Activated CD8-positive, alpha-beta memory T cell treated with anti-CD3 and anti-CD28 coated beads, Interleukin-2, amount 10 ng/mL, durations not matched to agents 7 days and 5 days (primary cell): ENCODE measurements around the gene RB1. TPM values are rescaled to one million over a fixed set of nuclear protein-coding genes. Genes with fewer than 3 reads are reported as not detected.
A peak's percentile ranks its signal among the peaks of the same experiment; 100 is the strongest.

Experiments used
- ATAC-seq: fragments of 150-1000 bp; cut with Tn5 transposase; one replicate; pipeline ENCODE4 v1.10.0; 2021; ENCODE audit warnings: moderate library complexity
- CTCF ChIA-PET: fragments of 350-600 bp; sonication (Branson Sonifier 250); formaldehyde crosslinking; loops from one replicate; lab custom pipeline; 2021; ENCODE audit warnings: antibody characterized with exemption; lab: Charles Lee
- DNase-seq: peaks from one replicate; pipeline ENCODE4 v3.0.0-alpha.2; 2020
- H3K27ac Mint-ChIP-seq: one replicate; pipeline ENCODE4 v1.8.0; 2021; ENCODE audit warnings: mild to moderate bottlenecking, mixed read lengths
- H3K27me3 Mint-ChIP-seq: one replicate; pipeline ENCODE4 v1.8.0; 2021; ENCODE audit warnings: mixed read lengths
- H3K36me3 Mint-ChIP-seq: one replicate; pipeline ENCODE4 v1.8.0; 2021; ENCODE audit warnings: mild to moderate bottlenecking, mixed read lengths
- H3K4me1 Mint-ChIP-seq: one replicate; pipeline ENCODE4 v1.8.0; 2021; ENCODE audit warnings: mixed read lengths
- H3K4me3 Mint-ChIP-seq: one replicate; pipeline ENCODE4 v1.8.0; 2021; ENCODE audit warnings: mild to moderate bottlenecking, moderate library complexity, mixed read lengths
- H3K9me3 Mint-ChIP-seq: one replicate; pipeline ENCODE4 v1.8.0; 2022; ENCODE audit warnings: low read depth, mixed read lengths
- total RNA-seq, 2 experiments: library from RNA; stranded (reverse); gene quantifications; one replicate each; pipeline ENCODE4 v1.2.3, GENCODE V29; 2021

RB1 gene
- total RNA-seq, 2 experiments from 2014 or later, result 49.2 to 55.7 TPM

DNA sequence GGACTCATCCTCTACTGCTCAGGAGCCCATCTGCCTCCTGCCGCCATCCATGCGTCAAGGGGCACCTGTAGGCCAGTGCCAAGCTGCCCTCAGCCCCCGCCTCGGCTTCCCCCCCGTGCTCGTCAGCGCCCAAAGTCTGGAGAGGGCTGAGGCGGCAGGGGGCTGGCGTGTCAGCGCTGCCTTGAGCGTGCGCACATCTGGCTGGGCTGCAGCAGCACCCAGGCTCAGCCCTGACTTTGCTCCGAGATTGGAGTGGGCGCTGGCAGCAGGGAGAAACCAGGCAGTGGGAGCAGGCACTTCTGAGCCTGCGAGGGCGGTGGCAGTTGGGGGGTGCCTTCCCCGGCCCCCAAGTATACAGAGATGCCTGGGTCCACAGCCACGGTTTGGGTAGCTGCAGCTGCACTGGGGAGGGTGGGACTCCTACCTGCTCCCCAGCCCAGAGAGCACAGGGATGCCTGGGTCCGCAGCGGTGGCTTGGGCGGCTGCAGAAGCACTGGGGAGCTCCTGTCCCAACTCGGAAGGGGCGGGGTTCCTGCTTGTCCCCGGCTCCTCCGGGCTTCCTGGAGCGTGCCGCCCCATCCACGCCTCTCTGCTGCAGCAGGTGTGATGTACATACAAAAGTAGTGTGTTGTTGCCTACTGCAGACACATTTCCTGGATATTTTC is 154.2 kb downstream of the RB1 start:
- CTCF ChIA-PET, result no interaction called here
- H3K27me3 Mint-ChIP-seq, result no peaks in the 10 kb centered on the region
- H3K4me1 Mint-ChIP-seq, result peaks cover 5% of the 10 kb centered on the region
- DNase-seq (no peak), ATAC-seq (no peak)
- peaks cover 6% of the 10 kb centered on the region for H3K9me3 Mint-ChIP-seq
- peaks cover 68% of the 10 kb centered on the region for H3K36me3 Mint-ChIP-seq
- no peak overlapping the region for H3K4me3 Mint-ChIP-seq
- no peak overlapping the region for H3K27ac Mint-ChIP-seq

GRCh38 chr13:48475230-48475629 is 171.7 kb downstream of the RB1 start:
- CTCF ChIA-PET, result interaction anchor here (2.0 kb wide), 1 partner anchor 105 kb away, joined by 6 read pairs; no protein-coding TSS in a partner anchor
- Mint-ChIP-seq H3K27ac (peak overlapping the region; percentile 1), H3K9me3 (no peaks in the 10 kb centered on the region), H3K4me1 (peaks cover 5% of the 10 kb centered on the region), H3K36me3 (peaks cover 58% of the 10 kb centered on the region), H3K4me3 (no peak overlapping the region), H3K27me3 (no peaks in the 10 kb centered on the region)
- no peak for DNase-seq
- no peak for ATAC-seq

GRCh38 chr13:48476215-48476614 is 172.7 kb downstream of the RB1 start:
- no peak overlapping the region for H3K27ac Mint-ChIP-seq
- H3K27me3 Mint-ChIP-seq, result no peaks in the 10 kb centered on the region
- H3K4me3 Mint-ChIP-seq, result no peak overlapping the region
- CTCF ChIA-PET, result no interaction called here
- H3K9me3 Mint-ChIP-seq, result no peaks in the 10 kb centered on the region
- peaks cover 62% of the 10 kb centered on the region for H3K36me3 Mint-ChIP-seq
- H3K4me1 Mint-ChIP-seq, result peaks cover 5% of the 10 kb centered on the region
- ATAC-seq, result no peak
- DNase-seq, result no peak

DNA sequence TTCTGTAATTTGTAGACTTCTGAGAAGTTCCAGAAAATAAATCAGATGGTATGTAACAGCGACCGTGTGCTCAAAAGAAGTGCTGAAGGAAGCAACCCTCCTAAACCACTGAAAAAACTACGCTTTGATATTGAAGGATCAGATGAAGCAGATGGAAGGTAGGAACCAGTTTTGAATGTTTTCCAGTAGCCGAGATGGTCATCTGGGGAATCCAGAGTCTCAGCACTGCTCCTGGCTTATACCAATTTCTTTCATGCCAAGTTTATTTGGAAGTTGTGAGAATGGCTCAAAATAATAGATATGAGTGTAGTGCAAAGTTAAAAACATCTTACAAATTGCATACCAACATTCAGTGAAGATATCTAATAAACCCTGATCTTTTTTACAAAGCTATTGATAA is 173.1 kb downstream of the RB1 start:
- no peak for ATAC-seq
- Mint-ChIP-seq H3K27me3 (no peaks in the 10 kb centered on the region), H3K4me1 (peaks cover 5% of the 10 kb centered on the region), H3K27ac (no peak overlapping the region), H3K36me3 (peaks cover 62% of the 10 kb centered on the region), H3K4me3 (no peak overlapping the region), H3K9me3 (no peaks in the 10 kb centered on the region)
- no peak for DNase-seq
- CTCF ChIA-PET, result no interaction called here

- Mint-ChIP-seq H3K4me3 (no peak overlapping the region), H3K36me3 (peaks cover 62% of the 10 kb centered on the region)
- ATAC-seq, result no peak
Observed at GRCh38 chr13:48477191-48477855, 173.8 kb downstream of the RB1 start.

GRCh38 chr13:48478391-48478790 is 174.8 kb downstream of the RB1 start:
- Mint-ChIP-seq H3K27me3 (no peaks in the 10 kb centered on the region), H3K27ac (no peak overlapping the region), H3K4me1 (peaks cover 5% of the 10 kb centered on the region), H3K4me3 (no peak overlapping the region), H3K36me3 (peaks cover 65% of the 10 kb centered on the region), H3K9me3 (no peaks in the 10 kb centered on the region)
- CTCF ChIA-PET, result no interaction called here
- no peak for ATAC-seq
- DNase-seq, result no peak

More at GRCh38 chr13:48477191-48477855, 173.8 kb downstream of the RB1 start:
- no peaks in the 10 kb centered on the region for H3K9me3 Mint-ChIP-seq
- no peak overlapping the region for H3K27ac Mint-ChIP-seq
- DNase-seq, result no peak
- H3K4me1 Mint-ChIP-seq, result peaks cover 5% of the 10 kb centered on the region
- CTCF ChIA-PET, result no interaction called here
- no peaks in the 10 kb centered on the region for H3K27me3 Mint-ChIP-seq

DNA sequence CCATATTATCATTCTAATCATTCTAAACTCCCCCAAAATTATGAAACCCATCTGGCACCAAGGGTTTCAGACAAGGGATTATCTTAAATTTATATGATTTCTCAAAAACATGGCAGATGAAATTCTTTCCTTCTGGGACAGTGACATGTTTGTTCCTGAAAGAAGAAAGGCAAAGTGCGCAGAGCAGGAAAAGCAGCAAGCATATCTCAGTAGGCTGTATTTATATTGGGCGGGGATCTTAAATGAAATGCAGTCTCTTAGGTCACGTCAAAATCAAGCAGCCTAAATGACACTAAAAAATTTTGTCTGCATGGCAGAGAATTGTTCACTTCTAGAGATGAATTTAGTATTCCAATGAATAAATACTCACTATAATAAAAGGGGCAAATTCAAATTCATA is 180.0 kb downstream of the RB1 start:
- peaks cover 2% of the 10 kb centered on the region for H3K9me3 Mint-ChIP-seq
- H3K36me3 Mint-ChIP-seq, result peaks cover 64% of the 10 kb centered on the region
- H3K4me1 Mint-ChIP-seq, result peaks cover 20% of the 10 kb centered on the region
- no peak overlapping the region for H3K27ac Mint-ChIP-seq
- no peaks in the 10 kb centered on the region for H3K27me3 Mint-ChIP-seq
- CTCF ChIA-PET, result interaction anchor here (1.0 kb wide), 1 partner anchor 33 kb away, joined by 3 read pairs; no protein-coding TSS in a partner anchor
- ATAC-seq (no peak), DNase-seq (no peak)
- no peak overlapping the region for H3K4me3 Mint-ChIP-seq

- peaks cover 67% of the 10 kb centered on the region for H3K36me3 Mint-ChIP-seq
- H3K27me3 Mint-ChIP-seq, result no peaks in the 10 kb centered on the region
- ATAC-seq (no peak), DNase-seq (no peak)
- H3K4me1 Mint-ChIP-seq, result peaks cover 37% of the 10 kb centered on the region
- no peak overlapping the region for H3K4me3 Mint-ChIP-seq
- H3K27ac Mint-ChIP-seq, result no peak overlapping the region
- H3K9me3 Mint-ChIP-seq, result peaks cover 2% of the 10 kb centered on the region
- CTCF ChIA-PET, result no interaction called here
Observed at GRCh38 chr13:48485432-48485831, 181.9 kb downstream of the RB1 start.

DNA sequence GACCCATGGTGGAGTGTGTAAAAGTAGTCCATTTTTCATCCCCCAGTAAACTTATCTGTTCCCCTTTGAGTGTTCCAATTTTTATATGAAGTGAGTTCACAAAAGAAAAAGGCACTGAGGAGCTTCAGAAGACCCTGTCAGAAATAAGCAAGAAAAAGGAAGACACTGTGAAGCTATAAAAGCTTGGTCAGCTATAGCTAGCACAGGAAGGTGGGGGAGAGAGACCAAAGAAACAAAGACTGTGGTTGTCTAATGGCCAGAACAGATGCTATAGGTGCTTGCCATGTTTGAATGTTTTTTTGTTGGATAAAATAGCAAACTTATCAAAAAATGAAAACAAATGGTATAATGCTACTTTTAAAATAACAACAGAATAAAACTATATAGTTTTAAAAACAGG is 182.8 kb downstream of the RB1 start:
- Mint-ChIP-seq H3K4me3 (no peak overlapping the region), H3K4me1 (peaks cover 42% of the 10 kb centered on the region), H3K36me3 (peaks cover 71% of the 10 kb centered on the region), H3K9me3 (peaks cover 2% of the 10 kb centered on the region), H3K27ac (peak overlapping the region; percentile 25), H3K27me3 (no peaks in the 10 kb centered on the region)
- ATAC-seq, result no peak
- CTCF ChIA-PET, result no interaction called here
- DNase-seq, result no peak

GRCh38 chr13:48486836-48487235 is 183.3 kb downstream of the RB1 start:
- CTCF ChIA-PET, result no interaction called here
- DNase-seq (no peak), ATAC-seq (no peak)
- peak overlapping the region; percentile 26 for H3K27ac Mint-ChIP-seq
- H3K4me3 Mint-ChIP-seq, result no peak overlapping the region
- H3K4me1 Mint-ChIP-seq, result peaks cover 44% of the 10 kb centered on the region
- H3K27me3 Mint-ChIP-seq, result no peaks in the 10 kb centered on the region
- H3K36me3 Mint-ChIP-seq, result peaks cover 73% of the 10 kb centered on the region
- H3K9me3 Mint-ChIP-seq, result peaks cover 2% of the 10 kb centered on the region

- peaks cover 65% of the 10 kb centered on the region for H3K36me3 Mint-ChIP-seq
- H3K4me1 Mint-ChIP-seq, result peaks cover 44% of the 10 kb centered on the region
- ATAC-seq (no peak), DNase-seq (no peak)
- no peaks in the 10 kb centered on the region for H3K27me3 Mint-ChIP-seq
- no peak overlapping the region for H3K27ac Mint-ChIP-seq
- peaks cover 2% of the 10 kb centered on the region for H3K9me3 Mint-ChIP-seq
- H3K4me3 Mint-ChIP-seq, result no peak overlapping the region
- CTCF ChIA-PET, result interaction anchor here (0.7 to 1.3 kb wide), 3 partner anchors 8 to 92 kb away, joined by 3 read pairs; no protein-coding TSS in a partner anchor
Observed at GRCh38 chr13:48487968-48488367, 184.4 kb downstream of the RB1 start.

DNA sequence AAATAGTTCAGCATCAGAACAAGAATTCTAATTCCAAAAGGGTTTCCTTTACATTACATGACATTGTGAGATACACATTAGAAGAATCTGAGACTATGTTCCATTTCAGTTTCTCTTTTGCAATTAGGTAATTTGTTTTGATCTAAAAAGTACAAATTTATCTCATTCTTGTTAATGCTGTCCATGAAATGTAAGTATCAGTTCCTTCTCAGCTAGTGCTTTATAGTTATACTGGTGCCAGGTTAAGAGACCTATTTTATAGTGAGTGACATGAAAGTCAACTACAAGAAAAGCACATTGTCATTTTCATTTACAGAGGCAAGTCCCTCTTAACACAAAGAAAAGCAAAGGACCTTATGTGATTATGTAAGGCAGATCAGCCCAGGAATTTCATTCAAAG is 185.4 kb downstream of the RB1 start:
- peaks cover 2% of the 10 kb centered on the region for H3K9me3 Mint-ChIP-seq
- peaks cover 44% of the 10 kb centered on the region for H3K4me1 Mint-ChIP-seq
- H3K36me3 Mint-ChIP-seq, result peaks cover 60% of the 10 kb centered on the region
- DNase-seq, result no peak
- no peak overlapping the region for H3K4me3 Mint-ChIP-seq
- CTCF ChIA-PET, result no interaction called here
- ATAC-seq, result no peak
- peak overlapping the region; percentile 50 for H3K27ac Mint-ChIP-seq
- no peaks in the 10 kb centered on the region for H3K27me3 Mint-ChIP-seq

GRCh38 chr13:48489666-48490065 is 186.1 kb downstream of the RB1 start:
- H3K27ac Mint-ChIP-seq, result no peak overlapping the region

DNA sequence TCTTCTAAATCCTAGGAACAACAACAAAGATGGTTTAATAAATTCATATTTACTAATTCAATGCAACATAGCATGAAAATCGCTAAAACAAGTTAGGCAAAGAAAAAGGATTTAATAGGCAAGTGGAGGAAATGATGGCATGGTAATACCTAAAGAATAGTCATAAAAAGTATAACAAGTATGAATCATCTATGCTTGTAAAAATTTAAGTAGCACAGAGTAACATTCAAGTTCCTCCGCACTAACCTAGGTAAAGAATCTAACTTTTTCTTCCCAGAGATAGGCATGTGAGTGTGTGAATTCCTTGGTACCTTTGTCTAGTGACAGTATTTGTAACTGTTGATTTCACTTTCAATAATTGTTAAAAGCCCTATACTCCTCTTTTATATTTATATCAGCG is 186.7 kb downstream of the RB1 start:
- Mint-ChIP-seq H3K27ac (no peak overlapping the region), H3K27me3 (no peaks in the 10 kb centered on the region), H3K36me3 (peaks cover 55% of the 10 kb centered on the region), H3K9me3 (peaks cover 2% of the 10 kb centered on the region), H3K4me1 (peaks cover 51% of the 10 kb centered on the region), H3K4me3 (no peak overlapping the region)
- CTCF ChIA-PET, result interaction anchor here (0.6 kb wide), 1 partner anchor 15 kb away, joined by 3 read pairs; no protein-coding TSS in a partner anchor
- ATAC-seq, result no peak
- no peak for DNase-seq

More at GRCh38 chr13:48489666-48490065, 186.1 kb downstream of the RB1 start:
- CTCF ChIA-PET, result interaction anchor here (0.6 kb wide), 1 partner anchor 16 kb away, joined by 3 read pairs; no protein-coding TSS in a partner anchor
- ATAC-seq (no peak), DNase-seq (no peak)
- Mint-ChIP-seq H3K9me3 (peaks cover 2% of the 10 kb centered on the region), H3K27me3 (no peaks in the 10 kb centered on the region), H3K36me3 (peaks cover 60% of the 10 kb centered on the region), H3K4me1 (peaks cover 48% of the 10 kb centered on the region), H3K4me3 (no peak overlapping the region)
